HEK293 (cell line): ENCODE results near the gene PRX.
A peak's percentile ranks its signal among the peaks of the same experiment; 100 is the strongest.

Experiments
- GFI1B ChIP-seq: fragments of 450-650 bp; formaldehyde crosslinking; IDR thresholded peaks from 2 replicates; pipeline ENCODE4 v1.5.1; 2016; ENCODE audit warnings: missing biosample characterization, missing genetic modification characterization
- KLF16 ChIP-seq: fragments of 450-650 bp; formaldehyde crosslinking; IDR thresholded peaks from 2 replicates; pipeline ENCODE4 v1.5.1; 2017; ENCODE audit warnings: missing biosample characterization, missing genetic modification characterization
- SALL2 ChIP-seq: fragments of 450-650 bp; formaldehyde crosslinking; IDR thresholded peaks from 2 replicates; pipeline ENCODE4 v1.5.0; 2017; ENCODE audit warnings: missing biosample characterization, mild to moderate bottlenecking, missing genetic modification characterization, borderline replicate concordance
- ZBTB17 ChIP-seq: fragments of 450-650 bp; formaldehyde crosslinking; IDR thresholded peaks from 2 replicates; pipeline ENCODE4 v1.5.1; 2016; ENCODE audit warnings: missing biosample characterization, missing genetic modification characterization
- ZFHX2 ChIP-seq: fragments of 450-650 bp; formaldehyde crosslinking; conservative IDR thresholded peaks from 2 replicates; pipeline ENCODE4 v1.5.1; 2016; ENCODE audit warnings: missing biosample characterization, missing genetic modification characterization
- ZFP41 ChIP-seq: fragments of 450-650 bp; formaldehyde crosslinking; IDR thresholded peaks from 2 replicates; pipeline ENCODE4 v1.5.1; 2016; ENCODE audit warnings: missing biosample characterization, missing genetic modification characterization, borderline replicate concordance
- ZIC2 ChIP-seq: fragments of 450-650 bp; formaldehyde crosslinking; IDR thresholded peaks from 2 replicates; pipeline ENCODE4 v1.5.1; 2016; ENCODE audit warnings: missing biosample characterization, missing genetic modification characterization
- ZNF112 ChIP-seq: fragments of 450-650 bp; formaldehyde crosslinking; IDR thresholded peaks from 2 replicates; pipeline ENCODE4 v1.5.0; 2017; ENCODE audit warnings: missing biosample characterization, missing genetic modification characterization
- ZNF175 ChIP-seq: fragments of 450-650 bp; formaldehyde crosslinking; IDR thresholded peaks from 2 replicates; pipeline ENCODE4 v1.5.1; 2016; ENCODE audit warnings: missing biosample characterization, missing genetic modification characterization
- ZNF311 ChIP-seq: fragments of 450-650 bp; formaldehyde crosslinking; IDR thresholded peaks from 2 replicates; pipeline ENCODE4 v1.5.1; 2017; ENCODE audit warnings: missing biosample characterization, missing genetic modification characterization, borderline replicate concordance
- ZNF335 ChIP-seq: fragments of 450-650 bp; formaldehyde crosslinking; conservative IDR thresholded peaks from 2 replicates; pipeline ENCODE4 v1.5.1; 2016; ENCODE audit warnings: missing biosample characterization, missing genetic modification characterization
- ZNF366 ChIP-seq: fragments of 450-650 bp; formaldehyde crosslinking; conservative IDR thresholded peaks from 2 replicates; pipeline ENCODE4 v1.5.1; 2016; ENCODE audit warnings: missing biosample characterization, missing genetic modification characterization
- ZNF37A ChIP-seq: fragments of 450-650 bp; IDR thresholded peaks from 2 replicates; pipeline ENCODE4 v1.5.1; 2018; ENCODE audit warnings: missing biosample characterization, missing genetic modification characterization
- ZNF433 ChIP-seq: fragments of 450-650 bp; formaldehyde crosslinking; IDR thresholded peaks from 2 replicates; pipeline ENCODE4 v1.5.1; 2016; ENCODE audit warnings: missing biosample characterization, missing genetic modification characterization, low read depth
- ZNF501 ChIP-seq: fragments of 450-650 bp; formaldehyde crosslinking; IDR thresholded peaks from 2 replicates; pipeline ENCODE4 v1.5.1; 2016; ENCODE audit warnings: missing biosample characterization, missing genetic modification characterization
- ZNF530 ChIP-seq: fragments of 450-650 bp; formaldehyde crosslinking; IDR thresholded peaks from 2 replicates; pipeline ENCODE4 v1.5.1; 2016; ENCODE audit warnings: low read depth, missing biosample characterization, missing genetic modification characterization
- ZNF624 ChIP-seq: fragments of 450-650 bp; formaldehyde crosslinking; IDR thresholded peaks from 2 replicates; pipeline ENCODE4 v1.5.1; 2017; ENCODE audit warnings: missing biosample characterization, missing genetic modification characterization
- ZNF626 ChIP-seq: fragments of 450-650 bp; sonication (Bioruptor Pico); formaldehyde crosslinking; IDR thresholded peaks from 2 replicates; pipeline ENCODE4 v1.5.1; 2018; ENCODE audit warnings: missing biosample characterization, missing genetic modification characterization, inconsistent platforms
- ZNF658 ChIP-seq: fragments of 450-650 bp; formaldehyde crosslinking; IDR thresholded peaks from 2 replicates; pipeline ENCODE4; 2016; ENCODE audit warnings: missing biosample characterization, missing genetic modification characterization
- ZNF660 ChIP-seq: fragments of 450-650 bp; IDR thresholded peaks from 2 replicates; pipeline ENCODE4 v1.5.1; 2018; ENCODE audit warnings: missing biosample characterization, mild to moderate bottlenecking, missing genetic modification characterization
- ZNF664 ChIP-seq: fragments of 450-650 bp; formaldehyde crosslinking; IDR thresholded peaks from 2 replicates; pipeline ENCODE4 v1.5.1; 2016; ENCODE audit warnings: missing biosample characterization, missing genetic modification characterization
- ZNF701 ChIP-seq: fragments of 450-650 bp; formaldehyde crosslinking; IDR thresholded peaks from 2 replicates; pipeline ENCODE4 v1.5.1; 2016; ENCODE audit warnings: missing biosample characterization, missing genetic modification characterization
- ZNF843 ChIP-seq: fragments of 450-650 bp; formaldehyde crosslinking; IDR thresholded peaks from 2 replicates; pipeline ENCODE4 v1.5.1; 2016; ENCODE audit warnings: missing biosample characterization, missing genetic modification characterization
- TF ChIP-seq, protein P1 (sequence below): fragments of 450-650 bp; formaldehyde crosslinking; IDR thresholded peaks from 2 replicates; pipeline ENCODE4 v1.5.1; 2017; ENCODE audit warnings: missing biosample characterization, missing genetic modification characterization
- TF ChIP-seq, protein P2 (sequence below): fragments of 450-650 bp; formaldehyde crosslinking; IDR thresholded peaks from 2 replicates; pipeline ENCODE4 v1.5.1; 2016; ENCODE audit warnings: missing biosample characterization, missing genetic modification characterization
- TF ChIP-seq, protein P3 (sequence below): fragments of 450-650 bp; formaldehyde crosslinking; IDR thresholded peaks from 2 replicates; pipeline ENCODE4 v1.5.1; 2016; ENCODE audit warnings: missing biosample characterization, missing genetic modification characterization

PRX gene

GRCh38 chr19:40420766-40421765 lies 7.9 kb upstream of the PRX start (continued):
- TF ChIP-seq ZNF311: no peak
- TF ChIP-seq ZNF37A (tag by site-specific recombination): no peak
- TF ChIP-seq ZNF624: no peak
- peak; percentile 96 for TF ChIP-seq ZIC2
- no peak for TF ChIP-seq ZNF433 (tag by site-specific recombination)
- TF ChIP-seq, protein P1, sequence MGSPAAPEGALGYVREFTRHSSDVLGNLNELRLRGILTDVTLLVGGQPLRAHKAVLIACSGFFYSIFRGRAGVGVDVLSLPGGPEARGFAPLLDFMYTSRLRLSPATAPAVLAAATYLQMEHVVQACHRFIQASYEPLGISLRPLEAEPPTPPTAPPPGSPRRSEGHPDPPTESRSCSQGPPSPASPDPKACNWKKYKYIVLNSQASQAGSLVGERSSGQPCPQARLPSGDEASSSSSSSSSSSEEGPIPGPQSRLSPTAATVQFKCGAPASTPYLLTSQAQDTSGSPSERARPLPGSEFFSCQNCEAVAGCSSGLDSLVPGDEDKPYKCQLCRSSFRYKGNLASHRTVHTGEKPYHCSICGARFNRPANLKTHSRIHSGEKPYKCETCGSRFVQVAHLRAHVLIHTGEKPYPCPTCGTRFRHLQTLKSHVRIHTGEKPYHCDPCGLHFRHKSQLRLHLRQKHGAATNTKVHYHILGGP (tag by site-specific recombination): no peak
- TF ChIP-seq ZNF658 (tag by site-specific recombination): no peak
- TF ChIP-seq KLF16 (tag by site-specific recombination): peak; percentile 98
- peak; percentile 75 for TF ChIP-seq ZNF843 (tag by site-specific recombination)
- TF ChIP-seq ZNF664 (tag by site-specific recombination): no peak
- TF ChIP-seq, protein P2, sequence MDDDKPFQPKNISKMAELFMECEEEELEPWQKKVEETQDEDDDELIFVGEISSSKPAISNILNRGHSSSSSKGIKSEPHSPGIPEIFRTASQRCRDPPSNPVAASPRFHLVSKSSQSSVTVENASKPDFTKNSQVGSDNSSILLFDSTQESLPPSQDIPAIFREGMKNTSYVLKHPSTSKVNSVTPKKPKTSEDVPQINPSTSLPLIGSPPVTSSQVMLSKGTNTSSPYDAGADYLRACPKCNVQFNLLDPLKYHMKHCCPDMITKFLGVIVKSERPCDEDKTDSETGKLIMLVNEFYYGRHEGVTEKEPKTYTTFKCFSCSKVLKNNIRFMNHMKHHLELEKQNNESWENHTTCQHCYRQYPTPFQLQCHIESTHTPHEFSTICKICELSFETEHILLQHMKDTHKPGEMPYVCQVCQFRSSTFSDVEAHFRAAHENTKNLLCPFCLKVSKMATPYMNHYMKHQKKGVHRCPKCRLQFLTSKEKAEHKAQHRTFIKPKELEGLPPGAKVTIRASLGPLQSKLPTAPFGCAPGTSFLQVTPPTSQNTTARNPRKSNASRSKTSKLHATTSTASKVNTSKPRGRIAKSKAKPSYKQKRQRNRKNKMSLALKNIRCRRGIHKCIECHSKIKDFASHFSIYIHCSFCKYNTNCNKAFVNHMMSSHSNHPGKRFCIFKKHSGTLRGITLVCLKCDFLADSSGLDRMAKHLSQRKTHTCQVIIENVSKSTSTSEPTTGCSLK (tag by site-specific recombination): no peak
- no peak for TF ChIP-seq ZNF530 (tag by site-specific recombination)
- TF ChIP-seq ZNF112 (tag by site-specific recombination): no peak
- peak; percentile 96 for TF ChIP-seq ZBTB17
- TF ChIP-seq GFI1B: no peak
- TF ChIP-seq ZNF335 (tag by site-specific recombination): peak; percentile 96
- TF ChIP-seq ZNF501 (tag by site-specific recombination): peak; percentile 96
- TF ChIP-seq ZNF626: no peak
- no peak for TF ChIP-seq ZNF175
- TF ChIP-seq ZFHX2 (tag by site-specific recombination): peak; percentile 93
- no peak for TF ChIP-seq ZFP41 (tag by site-specific recombination)
- no peak; the same call in 1 of the 2 replicates for TF ChIP-seq SALL2 (tag by site-specific recombination)
- TF ChIP-seq ZNF660 (tag by site-specific recombination): peak; percentile 76
- no peak for TF ChIP-seq ZNF701 (tag by site-specific recombination)
- TF ChIP-seq, protein P3, sequence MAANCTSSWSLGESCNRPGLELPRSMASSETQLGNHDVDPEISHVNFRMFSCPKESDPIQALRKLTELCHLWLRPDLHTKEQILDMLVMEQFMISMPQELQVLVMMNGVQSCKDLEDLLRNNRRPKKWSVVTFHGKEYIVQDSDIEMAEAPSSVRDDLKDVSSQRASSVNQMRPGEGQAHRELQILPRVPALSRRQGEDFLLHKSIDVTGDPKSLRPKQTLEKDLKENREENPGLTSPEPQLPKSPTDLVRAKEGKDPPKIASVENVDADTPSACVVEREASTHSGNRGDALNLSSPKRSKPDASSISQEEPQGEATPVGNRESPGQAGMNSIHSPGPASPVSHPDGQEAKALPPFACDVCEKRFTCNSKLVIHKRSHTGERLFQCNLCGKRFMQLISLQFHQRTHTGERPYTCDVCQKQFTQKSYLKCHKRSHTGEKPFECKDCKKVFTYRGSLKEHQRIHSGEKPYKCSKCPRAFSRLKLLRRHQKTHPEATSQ (tag by site-specific recombination): peak; percentile 73; the same call in 1 of the 2 replicates
- TF ChIP-seq ZNF366 (tag by site-specific recombination): peak; percentile 43; the same call in 1 of the 2 replicates
